Epidermal melanocyte (primary cell): Measurements from ENCODE around the gene METTL23.
"Not testable (repeated sequence)": the region's sequence is repeated elsewhere in the genome, so short reads cannot be mapped to it uniquely, and the experiment has no call there.

Experiments used
- DNase-seq: peaks from one replicate; pipeline ENCODE4 v3.0.0; 2011; ENCODE audit warnings: low spot score; ENCODE audit not compliant: insufficient read length

The METTL23 gene

DNA sequence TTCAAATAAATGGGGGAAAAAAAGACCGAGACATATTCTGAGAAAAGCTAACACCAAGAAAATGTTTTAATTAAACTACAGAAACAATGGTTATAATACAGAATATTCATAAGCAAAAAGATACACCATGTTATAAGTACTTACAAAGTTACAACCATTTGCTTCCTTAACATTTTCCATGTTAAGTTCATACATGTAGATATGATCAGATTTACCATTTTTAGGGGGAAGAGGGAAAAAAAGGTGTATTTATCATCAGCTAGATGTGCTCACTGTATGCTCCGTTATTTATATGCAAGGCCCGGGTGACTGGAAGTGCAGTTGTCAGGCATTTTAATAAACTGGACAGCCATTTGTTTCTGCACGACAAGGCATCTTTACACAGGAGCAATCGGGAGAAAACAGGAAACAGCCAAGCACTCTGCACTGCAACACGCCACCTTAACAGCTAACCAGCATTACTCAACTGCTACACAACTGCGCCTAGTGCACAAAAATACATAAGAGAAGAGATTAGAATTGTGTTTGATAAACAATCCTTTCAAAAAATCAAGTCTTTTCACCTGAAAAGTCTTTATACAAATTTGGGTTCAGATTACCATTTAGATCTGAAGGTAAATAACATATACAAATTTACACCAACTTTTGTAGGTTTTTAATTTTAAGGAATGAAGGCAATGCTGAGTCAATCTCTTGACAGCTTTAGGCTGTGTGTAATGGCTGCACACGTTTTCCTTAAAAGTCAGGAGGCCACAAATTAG is 7.6 kb downstream of the METTL23 start:
- no peak for DNase-seq

DNA sequence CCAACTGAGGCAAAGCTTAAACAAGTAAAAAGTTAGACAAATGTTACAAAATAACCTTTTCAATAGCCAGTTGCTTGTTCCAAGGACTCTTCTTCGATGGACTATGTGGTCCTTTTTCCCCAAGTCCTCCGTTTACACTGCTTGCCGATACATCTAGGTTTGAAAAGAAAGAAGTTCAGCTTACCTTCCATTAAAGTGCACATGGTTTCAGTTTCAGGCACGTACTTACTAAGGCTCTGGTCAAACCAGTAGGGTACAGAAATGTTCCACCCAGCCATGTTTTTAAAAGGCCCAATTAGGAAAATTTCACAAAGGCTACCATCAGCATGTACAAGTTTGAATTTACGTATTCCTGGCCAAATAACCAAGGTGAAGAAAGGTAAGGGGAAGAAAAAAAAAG is 8.4 kb downstream of the METTL23 start:
- DNase-seq: no peak

DNA sequence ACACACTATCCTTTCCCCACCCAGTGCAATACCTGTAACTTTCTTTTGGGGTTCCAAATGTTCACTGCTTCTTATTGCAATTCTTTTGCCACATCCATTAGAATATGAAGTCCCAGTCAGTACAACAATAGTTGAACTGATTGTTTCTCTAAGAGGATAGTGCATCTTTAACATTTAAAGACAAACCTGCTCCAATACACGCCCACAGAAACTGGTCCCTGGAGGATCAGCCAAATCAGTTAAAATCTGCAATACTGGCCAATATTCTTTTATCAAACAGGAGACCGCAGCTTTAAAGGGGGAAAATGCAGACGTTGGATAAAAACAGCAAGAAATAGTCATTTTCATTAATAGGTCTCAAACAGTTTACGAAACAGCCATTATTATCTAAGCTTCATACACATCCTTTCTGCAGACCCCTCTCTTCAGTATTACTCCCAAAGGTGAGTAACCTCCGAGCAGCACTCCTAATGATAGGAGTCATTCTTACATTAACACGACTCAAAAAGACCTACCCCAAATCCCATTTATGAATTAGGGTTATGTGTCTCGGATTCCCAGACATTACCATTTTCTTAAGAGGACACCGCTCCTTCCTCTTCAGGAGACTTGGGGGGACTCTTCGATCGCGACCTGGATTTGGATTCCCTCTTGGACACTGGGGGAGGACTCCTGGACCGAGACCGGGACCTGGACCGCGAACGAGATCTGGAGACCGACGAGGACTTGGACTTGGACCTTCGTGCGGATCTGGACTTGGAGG is 9.1 kb downstream of the METTL23 start:
- no peak for DNase-seq

DNA sequence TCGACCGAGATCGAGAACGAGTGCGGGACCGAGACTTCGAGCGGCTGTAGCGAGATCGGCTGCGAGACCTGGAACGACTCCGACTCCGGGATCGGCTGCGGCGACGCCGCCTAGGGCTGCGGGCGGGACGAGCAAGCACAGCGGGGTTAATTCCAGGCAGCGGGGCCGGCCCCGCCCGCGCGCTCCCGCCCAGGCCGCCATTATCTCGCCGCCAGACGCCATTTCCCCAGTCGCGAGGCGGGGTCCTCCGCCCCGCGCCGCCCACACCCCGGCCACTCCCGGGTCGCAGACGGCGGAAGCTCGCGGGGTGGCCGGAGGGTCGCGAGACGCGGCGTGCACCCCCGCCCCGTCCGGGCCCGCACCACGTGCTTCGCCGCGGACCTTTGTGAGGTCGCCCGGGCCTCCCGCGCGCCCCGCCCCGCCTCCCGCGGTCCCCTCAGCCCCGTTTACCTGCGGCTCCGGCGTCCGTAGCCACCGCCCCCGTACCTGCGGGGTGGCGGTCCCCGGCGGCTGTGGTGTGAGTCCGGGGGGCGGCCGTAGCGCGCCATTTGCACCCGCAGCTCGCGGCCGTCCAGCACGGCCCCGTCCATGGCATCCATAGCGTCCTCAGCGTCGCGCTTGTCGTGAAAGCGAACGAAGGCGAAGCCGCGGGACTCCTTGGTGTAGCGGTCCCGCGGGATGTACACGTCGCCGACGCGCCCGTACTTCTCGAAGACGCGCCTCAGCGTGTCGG is 9.9 kb downstream of the METTL23 start:
- DNase-seq: no peak

DNA sequence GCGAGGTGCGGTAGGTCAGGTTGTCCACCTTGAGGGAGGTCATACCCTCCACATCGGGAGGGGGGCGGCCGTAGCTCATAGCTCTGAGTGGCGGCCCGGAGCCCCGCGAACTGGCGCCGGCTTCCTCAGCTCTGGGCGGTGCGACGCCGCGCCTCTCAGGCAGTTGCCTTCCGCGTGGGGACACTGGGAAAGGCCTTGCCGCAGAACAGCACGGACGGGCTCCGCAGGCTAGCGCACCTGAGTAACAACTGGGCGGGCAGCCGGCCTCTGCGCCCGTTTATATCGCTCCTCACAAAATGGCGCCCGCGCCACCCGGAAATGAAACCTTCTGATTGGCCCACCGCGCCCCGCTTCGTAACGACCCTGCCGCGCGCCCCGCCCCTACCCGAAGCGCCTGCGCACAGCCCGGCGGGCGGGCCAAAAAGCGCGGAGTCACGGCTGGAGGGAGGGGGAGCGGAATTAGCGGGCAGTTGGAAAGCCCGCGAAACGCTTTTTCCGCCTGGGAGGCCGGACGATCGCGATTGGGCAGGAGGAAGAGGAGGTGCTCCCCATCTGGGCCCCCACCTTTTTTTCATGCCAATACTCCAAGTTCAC is 10.5 kb downstream of the METTL23 start, which contains the start of gene SRSF2:
Gene SRSF2 (minus strand): TSS at position 250 of the 594 bp plus-strand sequence. CDS start 171 bp downstream, at position 79.
- DNase-seq: peak; percentile 93

DNA sequence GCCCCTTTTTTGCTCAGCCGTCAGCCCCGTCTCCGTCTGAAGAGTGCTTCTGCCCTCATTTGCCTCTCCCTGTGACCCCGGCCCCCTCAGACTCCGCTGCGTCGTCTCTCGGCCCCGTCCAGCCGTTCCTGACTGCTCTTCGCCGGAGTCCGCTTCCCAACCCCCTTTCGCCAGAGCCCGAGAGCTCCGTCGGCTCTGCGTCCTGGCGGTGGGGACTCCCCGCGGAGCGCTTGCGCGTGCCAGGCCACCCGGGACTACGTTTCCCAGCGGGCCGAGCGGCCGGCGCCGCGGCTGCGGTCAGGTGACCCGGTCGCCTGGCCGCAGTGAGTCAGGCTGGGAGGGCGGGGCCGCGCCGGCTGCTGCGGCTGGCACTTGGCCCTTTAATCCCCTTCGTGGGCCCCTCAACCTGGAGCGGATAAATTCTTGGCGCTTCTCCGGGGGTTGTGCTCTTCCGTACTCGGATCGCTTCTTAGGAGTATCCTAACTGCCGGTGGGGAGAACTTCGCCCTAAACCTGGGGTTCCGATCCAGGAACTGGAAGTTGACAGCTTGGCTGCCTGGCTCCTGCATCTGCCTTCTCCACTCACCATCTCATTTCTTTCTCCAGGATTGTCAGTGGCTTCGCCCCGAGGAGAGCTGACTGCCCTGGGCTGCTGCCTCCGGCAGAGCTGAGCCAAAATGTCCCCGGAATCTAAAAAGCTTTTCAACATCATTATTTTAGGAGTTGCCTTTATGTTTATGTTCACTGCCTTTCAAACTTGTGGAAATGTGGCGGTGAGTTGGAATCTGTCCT is 11.2 kb downstream of the METTL23 start, which contains the start of gene MFSD11:
Gene MFSD11 (plus strand): TSS at position 444 of the 792 bp plus-strand sequence. CDS start 234 bp downstream, at position 678.
- DNase-seq: peak; percentile 93

DNA sequence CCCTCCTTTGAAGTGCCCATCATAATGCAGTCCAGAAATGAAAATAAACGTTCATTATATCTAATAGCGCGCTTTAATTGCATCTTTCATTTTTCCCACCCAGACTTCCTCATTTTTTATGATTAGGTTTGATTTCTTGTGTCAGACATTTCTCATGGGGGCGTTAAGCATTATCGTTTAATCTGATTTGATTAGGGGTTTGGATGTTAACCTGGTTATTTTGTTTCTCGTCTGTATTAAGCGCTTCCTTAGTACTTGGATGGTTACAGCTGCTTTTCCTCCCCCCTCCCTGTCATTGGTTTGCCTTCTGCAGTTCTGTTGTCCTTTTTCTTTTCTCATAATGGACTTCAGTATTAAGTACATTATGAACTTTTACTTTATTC is 11.8 kb downstream of the METTL23 start:
- DNase-seq: no peak

DNA sequence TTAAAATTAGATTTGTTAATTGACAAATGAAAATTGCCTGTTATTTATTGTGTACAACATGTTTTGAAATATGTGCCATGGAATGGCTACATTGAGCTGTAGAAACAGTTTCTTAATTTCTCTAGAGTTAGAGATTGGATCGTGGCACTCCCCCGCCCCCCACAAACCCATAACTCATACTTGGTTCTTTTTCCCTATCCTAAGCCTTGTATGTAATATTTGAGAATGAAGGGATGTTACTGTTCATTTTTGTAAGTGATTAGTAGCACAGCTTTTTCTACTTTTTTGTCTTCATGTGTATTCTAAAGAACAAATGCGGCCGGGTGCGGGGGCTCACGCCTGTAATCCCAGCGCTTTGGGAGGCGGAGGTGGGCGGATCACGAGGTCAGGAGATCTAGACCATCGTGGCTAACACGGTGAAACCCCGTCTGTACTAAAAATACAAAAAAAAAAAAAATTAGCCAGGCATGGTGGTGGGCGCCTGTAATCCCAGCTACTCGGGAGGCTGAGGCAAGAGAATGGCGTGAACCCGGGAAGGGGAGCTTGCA is 13.0 kb downstream of the METTL23 start:
- not testable (repeated sequence) for DNase-seq

DNA sequence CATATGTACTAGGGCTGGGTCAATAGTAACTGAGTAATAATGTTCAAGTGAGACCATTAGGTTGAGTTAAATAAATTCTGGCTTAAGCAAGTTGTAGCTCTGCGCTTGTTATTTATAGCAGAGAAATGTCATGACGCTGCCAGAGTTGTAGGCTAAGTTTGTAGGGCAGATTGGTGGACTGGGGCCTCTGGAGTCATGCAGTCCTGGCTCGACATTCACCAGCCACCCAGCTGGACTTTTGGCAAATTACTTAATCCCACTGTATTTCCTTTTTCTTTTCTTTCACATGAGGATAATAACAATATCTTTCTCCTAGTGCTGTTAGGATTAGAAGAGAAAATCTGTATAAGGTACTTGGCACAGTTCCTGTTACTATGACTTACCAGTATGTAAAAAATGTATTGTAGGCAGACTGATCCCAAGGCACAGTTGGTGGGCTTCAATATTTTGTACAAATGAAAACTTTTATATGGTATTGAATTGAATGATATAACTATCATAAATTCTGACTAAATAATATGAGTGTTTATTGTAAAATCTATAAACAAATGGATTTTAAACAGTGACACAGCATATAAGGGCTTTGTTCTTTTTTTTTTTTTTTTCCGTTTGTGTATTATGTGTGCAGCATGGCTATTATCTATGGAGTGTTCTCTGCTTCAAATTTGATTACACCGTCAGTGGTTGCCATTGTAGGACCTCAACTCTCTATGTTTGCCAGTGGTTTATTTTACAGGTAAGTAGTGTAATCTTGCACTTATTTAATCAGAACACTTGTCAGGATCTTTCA is 13.9 kb downstream of the METTL23 start:
- DNase-seq: no peak

DNA sequence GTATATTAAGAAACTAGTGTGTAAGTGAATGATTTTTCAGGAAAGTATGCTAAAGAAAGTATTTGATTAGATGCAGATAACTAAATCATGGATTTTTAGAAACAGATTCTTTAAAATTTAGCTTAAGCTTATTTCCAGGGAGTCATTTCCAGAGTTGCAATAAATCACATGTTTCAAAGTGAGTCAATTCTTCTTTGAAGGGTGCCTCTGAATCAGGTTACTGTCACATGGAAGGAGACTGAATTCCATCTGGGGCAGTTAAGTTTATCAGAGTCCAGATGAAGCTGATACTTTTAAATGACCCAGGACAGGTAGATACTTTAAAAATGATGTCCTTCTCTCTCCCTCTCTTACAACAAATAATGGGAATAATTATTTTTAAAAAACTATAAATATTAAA is 16.3 kb downstream of the METTL23 start:
- no peak for DNase-seq

DNA sequence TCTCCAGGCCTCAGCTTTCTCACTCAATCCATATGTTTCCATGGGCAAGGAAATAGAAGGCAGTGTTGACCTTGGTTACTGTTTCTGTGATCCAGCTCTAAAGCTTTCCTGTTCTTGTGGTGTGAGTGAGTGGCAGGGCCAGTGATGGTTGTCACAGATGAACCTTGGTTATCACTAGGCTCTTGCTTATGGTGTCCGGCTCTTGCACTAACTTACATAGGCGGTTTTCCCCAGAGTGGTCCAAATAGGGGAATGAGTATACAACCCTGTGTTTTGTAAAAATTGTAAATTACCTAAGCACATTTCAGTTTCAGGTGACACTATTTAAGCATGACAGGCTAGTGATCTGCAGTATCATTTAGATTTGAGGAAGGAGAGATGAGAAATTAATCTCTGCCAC is 18.1 kb downstream of the METTL23 start:
- DNase-seq: no peak

DNA sequence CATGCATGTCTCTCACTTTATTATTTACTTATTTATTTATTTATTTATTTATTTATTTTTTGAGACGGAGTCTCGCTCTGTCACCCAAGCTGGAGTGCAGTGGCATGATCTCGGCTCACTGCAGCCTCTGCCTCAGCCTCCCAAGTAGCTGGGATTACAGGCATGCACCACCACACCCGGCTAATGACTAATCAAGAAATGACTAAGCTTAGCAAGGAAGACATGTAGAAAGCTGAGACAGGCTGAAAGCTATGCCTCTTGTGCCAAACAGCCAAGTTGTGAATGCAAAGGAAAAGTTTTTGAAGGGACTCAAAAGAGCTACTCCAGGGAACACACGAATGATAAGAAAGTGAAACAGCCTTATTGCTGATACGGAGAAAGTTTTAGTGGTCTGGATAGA is 19.1 kb downstream of the METTL23 start:
- DNase-seq: not testable (repeated sequence)

DNA sequence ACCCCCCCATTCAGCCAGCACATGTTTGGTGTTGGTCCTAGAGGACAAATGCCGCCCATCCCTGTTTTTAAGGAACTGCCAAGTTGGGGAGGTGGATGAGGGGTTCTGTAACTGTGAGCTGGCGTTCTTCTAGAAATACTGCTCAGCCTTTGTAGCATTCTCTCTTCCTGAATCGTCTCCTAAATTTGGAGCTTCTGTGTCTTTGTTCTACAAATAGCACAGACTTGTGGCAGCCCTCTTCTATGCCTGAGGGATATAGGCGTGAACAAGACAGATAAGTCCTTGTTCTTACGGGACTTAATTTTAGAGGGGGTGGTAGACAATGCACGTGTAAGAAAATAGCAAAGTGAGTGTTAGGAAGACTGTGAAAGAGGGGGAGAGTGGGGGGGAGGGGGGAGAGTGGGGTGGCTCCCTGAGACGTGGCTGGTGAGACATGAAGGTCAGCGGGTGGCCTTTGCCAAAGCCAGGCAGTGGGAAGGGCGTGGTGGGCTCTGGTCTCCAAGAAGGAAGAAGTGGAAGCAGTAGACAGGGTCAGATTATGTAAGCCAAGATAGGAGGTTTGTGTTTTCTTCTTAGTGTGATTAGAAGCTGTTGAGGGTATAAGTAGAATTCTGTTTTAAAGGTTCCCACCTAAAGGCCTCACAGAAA is 21.2 kb downstream of the METTL23 start:
- DNase-seq: peak; percentile 48

DNA sequence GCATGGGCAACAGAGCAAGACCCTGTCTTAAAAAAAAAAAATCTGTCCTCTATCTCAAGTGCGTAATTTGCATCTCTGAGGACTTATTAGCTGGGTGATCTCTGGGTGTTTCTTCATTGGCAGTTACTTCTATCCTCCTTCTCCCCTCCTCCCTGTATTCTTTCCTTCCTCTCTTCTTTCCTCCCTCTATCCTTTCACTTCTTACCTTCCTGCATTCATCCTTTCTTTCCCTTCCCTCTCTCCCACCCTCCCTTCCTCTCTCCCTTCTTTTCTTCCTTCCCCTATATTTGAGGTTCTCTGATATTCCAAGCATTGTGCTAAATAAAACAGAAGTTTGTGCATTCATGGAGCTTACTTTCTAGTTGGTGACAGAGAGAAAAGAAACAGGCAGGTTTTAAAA is 22.0 kb downstream of the METTL23 start:
- no peak for DNase-seq

DNA sequence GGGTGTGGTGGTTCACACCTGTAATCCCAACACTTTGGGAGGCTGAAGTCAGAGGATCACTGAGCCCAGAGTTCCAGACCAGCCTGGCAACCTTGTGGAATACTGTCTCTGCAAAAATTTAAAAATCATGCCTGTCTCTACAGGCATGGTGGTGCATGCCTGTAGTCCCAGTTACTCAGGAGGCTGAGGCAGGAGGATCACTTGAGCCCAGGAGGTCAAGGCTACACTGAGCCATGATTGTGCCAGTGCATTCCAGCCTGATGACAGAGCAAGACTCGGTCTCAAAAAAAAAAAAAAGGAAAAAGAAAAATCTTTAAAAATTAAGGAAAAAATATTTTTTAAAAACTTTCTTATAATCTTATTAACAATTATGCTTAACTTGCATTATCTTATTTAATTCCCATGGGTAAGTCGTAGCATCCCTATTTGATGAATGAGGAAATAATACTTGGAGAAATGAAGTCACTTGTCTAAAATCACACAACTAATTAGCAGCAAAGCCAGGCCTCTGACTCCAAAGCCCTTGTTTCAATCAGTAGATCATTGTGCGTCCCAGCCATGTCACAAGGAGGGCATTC is 24.9 kb downstream of the METTL23 start:
- DNase-seq: no peak

DNA sequence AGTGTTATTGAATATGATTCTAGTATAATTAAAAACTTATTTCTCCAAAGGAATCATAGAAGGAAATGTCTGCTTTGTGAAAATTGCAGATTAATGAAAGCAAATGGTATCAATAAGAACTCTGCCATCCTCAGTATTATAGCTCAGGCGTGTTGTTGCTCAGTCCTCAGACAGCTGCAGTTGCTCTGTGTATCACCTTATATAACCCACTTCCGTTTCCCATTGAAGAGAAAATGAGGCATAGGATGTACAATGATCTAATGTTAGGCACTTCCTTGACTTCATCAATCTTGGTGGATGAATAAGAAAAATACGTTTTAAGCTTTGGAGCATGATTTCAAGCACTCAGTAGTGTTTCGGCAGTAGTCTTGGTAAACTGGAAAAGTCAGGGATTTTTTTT is 25.4 kb downstream of the METTL23 start:
- DNase-seq: no peak

DNA sequence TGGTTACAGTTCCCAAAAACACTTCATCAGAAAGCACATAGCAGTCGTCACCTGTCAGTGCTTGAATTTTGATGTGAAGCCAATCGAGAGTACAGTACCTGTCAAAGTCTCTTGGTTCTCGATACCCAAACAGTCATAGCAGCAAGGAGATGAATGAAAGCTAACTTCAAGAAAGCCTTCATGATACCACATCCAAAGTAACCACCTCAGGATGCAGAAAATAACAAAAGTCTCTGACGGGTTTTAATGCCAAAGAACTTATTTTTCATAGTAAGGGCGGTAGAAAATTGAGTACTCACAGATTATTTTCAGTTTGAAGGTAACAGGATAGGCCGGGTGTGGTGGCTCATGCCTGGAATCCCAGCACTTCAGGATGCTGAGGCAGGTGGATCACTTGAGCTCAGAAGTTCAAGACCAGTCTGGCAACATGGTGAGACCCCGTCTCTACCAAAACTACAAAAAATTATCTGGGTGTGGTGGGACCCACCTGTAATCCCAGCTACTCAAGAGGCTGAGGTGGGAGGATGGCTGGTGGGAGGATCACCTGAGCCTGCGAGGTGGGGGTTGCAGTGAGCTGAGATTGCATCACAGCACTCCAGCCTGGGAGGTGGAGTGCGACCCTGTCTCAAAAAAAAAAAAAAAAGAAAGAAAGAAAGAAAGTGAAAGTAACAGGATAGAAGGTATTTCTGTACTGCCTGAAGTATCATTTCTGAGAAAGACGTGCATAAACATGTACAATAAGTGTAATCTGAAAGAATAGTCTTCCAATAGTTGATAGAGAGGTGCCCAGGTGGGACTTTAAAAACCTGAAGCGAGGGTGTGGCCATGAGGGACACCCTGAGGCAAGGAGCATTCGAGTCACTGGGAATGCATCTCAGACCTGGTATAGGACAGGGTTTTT is 26.7 kb downstream of the METTL23 start:
- no peak for DNase-seq

DNA sequence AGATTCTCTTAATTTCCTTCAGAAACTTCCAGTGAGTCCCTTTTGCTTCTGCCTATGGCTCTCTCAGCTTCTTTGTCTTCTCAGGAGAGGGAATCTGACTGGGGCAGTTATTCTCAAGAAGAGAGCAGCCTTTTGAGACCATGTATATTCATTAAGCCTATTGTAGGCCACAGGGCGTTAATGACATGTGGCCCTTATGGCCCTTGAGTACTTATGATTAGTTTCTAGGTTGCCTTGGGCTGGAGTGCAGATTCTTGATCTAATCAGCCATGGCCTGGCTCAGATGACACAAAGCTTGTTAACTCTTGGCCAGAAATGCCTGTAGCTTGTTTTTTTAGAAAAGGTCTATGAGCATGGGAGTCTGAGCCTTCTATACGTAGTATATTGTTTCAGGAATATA is 28.6 kb downstream of the METTL23 start:
- no peak for DNase-seq
